ENCODE measurements around the gene ELF2.

- TF ChIP-seq CTCF (conservative IDR thresholded peaks at IDR 0.05 in 1 of 2, IDR thresholded peaks at IDR 0.05 in 1 of 2; ENCODE audit: low read depth in 1 of 2, low read length in 2 of 2) (no peak), EZH2 (IDR thresholded peaks at IDR 0.05; ENCODE audit: low read length, missing control alignments) (no peak)
Measured at GRCh38 chr4:139015948-139016471, 161.0 kb downstream of the ELF2 start.

Data from fibroblast of lung (primary cell).